Kidney capillary endothelial cell (primary cell): ENCODE data around the gene FBN2.
"Not testable (repeated sequence)": the region's sequence is repeated elsewhere in the genome, so short reads cannot be mapped to it uniquely, and the experiment has no call there.

ENCODE experiments used
- DNase-seq: peaks from one replicate; pipeline ENCODE4 v3.0.0-alpha.2; 2018; ENCODE audit warnings: low spot score

FBN2 gene

DNA sequence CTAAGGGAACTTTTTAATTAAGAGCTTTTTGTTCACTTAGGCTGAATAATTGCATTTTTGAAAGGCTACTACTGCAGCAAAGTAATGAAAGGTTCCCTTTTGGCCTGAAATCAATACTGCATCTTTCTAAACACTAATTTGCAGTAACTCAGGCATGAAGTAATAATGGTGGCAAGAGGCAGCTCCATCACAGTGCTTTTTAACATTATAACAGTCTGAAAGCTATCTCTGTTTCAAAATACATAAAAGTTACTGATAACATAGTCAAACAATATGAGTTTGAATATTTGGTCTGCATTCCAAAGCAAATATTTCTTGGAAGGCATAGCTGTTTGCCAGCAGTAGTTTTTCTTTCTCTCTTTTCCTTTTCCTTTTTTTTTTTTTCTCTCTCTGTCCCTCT lies 113.4 kb downstream of the FBN2 start:
- no peak for DNase-seq

DNA sequence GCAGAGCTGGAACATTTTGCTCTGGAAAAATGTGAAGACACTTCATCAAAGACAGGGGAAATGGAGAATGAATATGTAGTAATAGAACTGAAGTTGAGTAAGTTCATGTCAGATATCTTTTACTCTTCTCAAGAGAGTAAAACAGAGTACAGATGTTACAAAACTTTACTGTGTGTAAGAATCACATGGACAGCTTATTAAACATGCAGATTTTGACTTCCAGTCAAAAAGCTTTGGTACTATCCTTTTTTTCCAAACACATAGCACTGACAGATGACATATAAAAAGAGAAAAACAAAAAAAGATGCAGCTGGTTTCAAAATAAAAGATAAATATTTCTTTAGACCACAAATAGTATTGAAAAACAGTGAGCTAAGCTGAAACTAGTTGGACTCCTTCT lies 115.4 kb downstream of the FBN2 start:
- no peak for DNase-seq

DNA sequence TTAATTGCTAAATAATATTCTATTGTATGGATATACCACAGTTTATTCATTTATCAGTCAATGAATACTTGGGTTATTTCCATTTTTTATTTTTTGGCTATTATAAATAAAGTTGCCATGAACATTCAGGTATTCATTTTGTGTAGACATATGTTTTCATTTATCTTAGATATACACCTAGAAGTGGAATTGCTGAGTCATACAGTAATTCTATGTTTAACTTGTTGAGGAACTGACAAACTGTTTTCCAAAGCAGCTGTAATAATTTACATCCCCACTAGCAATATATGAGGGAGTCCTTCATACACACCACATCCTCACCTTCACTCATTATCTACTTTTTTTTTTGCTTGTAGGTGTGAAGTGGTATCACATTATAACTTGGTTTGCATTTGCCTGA lies 123.6 kb downstream of the FBN2 start:
- DNase-seq, result no peak

- DNase-seq, result no peak
These were observed 124.7 kb downstream of the FBN2 start for GRCh38 chr5:128413356-128413755.

- DNase-seq, result no peak
These were observed 125.7 kb downstream of the FBN2 start for GRCh38 chr5:128412145-128412930.

DNA sequence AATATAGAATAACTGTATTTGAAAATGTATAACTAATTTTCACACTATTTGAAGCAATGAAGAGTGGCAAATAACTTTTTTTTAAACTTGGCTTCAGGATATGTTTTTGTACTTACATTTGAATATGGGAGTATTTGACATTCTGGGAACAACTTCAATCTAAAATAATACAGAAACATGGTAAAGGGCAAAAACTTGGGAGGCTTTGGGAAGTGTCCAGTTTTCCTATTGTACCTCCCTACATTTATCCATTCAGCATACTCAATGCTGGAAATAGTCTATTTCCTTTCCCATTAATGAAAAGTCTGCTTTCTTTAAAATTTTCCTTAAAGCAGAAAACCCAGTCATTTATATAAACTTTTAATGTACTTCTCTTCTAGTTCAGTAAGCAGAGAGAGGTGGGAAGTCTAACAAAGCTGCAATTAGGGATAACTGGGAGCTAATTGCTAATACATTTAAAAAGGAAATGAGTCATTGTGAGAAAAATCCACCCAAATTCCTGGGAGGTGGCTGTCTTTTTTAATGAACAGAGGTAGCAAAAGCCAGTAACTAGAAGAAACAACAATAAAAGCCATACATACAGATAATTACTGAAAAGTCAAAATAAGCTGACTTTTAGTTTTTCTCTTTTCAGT lies 128.8 kb downstream of the FBN2 start:
- no peak for DNase-seq

DNA sequence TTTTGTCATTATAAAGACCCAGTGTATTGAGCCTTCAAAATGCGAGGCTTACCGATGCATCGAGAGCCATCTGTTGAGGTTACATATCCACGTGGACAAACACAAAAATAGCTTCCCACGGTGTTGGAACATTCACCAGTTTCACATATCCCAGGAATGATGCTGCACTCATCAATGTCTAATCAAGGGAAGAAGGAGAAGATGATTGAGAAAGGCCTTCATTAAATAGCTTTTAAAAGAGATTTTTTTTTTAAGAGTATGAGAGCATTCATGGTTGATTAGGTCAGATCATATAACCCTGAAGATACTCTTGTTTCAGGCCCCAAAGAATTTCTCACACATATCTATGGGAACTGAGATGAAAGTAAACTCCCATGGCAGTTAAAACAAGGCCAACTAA lies 129.4 kb downstream of the FBN2 start:
- no peak for DNase-seq

GRCh38 chr5:128407944-128408343 lies 130.1 kb downstream of the FBN2 start:
- no peak for DNase-seq

- DNase-seq, result no peak
These were observed 131.2 kb downstream of the FBN2 start for GRCh38 chr5:128406803-128407202.

DNA sequence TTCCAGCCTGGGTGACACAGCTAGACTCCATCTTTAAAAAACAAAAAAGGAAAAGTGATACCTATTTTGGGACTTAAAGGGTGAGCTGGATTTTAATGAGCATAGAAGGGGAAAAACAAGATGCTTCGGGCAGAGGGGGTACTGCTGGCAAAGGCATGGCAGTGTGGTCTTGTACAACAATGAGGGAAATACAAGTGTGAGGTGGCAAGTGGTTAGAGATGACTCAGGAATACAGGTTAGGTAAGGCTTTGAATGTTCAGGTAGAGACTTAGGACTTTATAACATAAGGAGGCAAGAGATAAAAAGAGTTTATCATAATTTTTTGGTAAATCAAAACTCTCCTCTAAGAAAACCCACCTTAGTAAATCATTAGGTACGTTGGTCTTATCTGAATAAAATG lies 132.9 kb downstream of the FBN2 start:
- DNase-seq, result no peak

- DNase-seq, result no peak
These were observed 134.7 kb downstream of the FBN2 start for GRCh38 chr5:128403333-128403732.

DNA sequence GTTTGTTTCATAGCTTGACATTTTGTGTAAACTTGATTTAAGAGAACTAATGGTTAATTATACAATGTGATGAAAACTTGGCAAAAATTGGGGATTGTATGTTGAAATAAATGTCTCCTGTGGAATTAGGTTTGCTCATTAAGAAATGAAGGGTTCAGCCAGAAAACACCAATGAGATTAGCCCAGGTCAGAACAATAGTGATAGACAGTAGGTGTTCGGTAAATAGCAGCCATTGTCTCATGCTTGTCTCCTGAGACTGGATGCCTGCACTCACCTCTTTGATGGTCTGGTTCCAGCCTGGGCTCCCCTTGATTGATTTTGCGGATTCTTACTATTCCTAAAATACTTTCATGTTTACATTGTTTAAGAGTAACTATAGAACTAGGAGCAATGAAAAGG lies 135.5 kb downstream of the FBN2 start:
- no peak for DNase-seq

DNA sequence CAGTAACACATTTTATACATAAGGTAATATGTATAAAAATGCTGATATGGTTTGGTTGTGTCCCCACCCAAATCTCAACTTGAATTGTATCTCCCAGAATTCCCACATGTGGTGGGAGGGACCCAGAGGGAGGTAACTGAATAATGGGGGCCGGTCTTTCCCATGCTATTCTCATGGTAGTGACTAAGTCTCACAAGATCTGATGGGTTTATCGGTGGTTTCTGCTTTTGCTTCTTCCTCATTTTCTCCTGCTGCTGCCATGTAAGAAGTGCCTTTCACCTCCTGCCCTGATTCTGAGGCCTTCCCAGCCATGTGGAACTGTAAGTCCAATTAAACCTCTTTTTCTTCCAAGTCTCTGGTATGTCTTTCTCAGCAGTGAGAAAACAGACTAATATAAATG lies 137.3 kb downstream of the FBN2 start:
- DNase-seq, result not testable (repeated sequence)

DNA sequence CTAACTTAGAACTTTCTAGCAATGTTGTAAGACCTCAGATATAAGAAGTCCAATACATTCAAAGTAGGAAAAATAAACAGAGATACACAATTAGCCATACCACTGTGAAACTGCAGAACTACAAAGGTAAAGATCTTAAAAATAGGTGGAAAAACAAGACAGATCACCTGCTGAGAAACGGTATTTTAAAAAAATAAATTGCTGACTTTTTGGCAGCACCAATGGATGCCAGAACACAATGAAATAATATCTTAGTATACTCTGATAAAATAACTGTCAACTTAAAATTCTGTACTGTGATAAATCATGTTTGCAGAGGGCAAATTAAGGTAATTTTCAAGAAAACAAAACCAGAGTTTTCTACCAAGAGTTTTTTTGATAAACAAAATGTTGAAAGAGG lies 138.9 kb downstream of the FBN2 start:
- no peak for DNase-seq

- no peak for DNase-seq
These were observed 140.2 kb downstream of the FBN2 start for GRCh38 chr5:128397876-128398275.

DNA sequence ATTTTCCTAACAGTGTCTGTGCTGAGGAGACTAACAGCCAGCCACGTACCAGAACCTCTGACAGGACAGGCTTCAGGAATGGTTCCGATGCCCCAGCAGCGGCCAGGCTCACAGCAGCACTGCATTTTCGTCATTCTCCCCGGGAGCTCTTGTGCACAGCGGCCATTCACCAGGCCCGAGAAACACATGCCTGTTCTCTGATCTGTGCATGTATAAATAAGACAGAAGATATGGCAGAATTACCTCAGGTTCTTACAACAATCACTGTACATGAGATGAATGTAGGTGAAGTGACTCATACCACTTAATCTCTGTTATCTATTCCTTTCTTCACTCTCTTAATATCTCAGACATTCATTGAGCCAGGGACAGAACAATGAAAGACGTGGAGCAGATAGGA lies 143.0 kb downstream of the FBN2 start:
- no peak for DNase-seq

DNA sequence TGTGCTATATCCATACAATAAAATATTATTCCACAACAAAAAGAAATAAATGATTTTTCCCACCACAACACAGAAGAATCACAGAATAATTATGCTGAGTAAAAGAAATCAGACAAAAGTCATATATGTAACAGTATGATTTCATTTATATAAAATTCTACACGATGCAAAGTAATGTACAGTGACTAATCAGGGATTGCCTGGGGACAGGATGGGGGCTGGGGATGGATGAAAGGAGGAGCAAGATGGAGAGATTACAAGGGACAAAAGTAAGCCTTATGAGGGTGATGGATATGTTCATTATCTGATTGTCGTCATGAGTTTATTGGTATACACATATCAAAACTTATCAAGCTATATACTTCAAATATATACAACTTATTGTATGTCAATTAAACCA lies 154.0 kb downstream of the FBN2 start:
- no peak for DNase-seq

GRCh38 chr5:128380337-128380736 lies 157.7 kb downstream of the FBN2 start:
- DNase-seq, result no peak

GRCh38 chr5:128378632-128379031 lies 159.4 kb downstream of the FBN2 start:
- no peak for DNase-seq

DNA sequence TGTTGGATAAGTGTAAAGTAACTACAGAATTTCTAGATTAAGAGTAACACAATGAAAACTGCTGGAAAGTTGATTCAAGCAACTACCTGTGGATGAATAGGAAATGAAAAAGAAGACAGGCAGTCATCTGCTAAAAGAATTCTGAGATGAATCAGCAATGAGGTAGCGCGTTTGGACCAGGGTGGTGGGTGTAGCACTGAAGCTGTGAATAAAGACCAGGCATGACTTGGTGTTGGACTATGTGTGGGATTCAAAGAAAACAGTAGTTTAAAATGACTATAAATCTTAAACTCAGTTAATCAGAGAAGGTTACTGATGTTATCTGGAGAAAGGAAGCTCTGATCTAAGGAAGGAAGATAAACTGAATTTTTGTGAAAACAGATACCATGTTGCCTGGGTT lies 159.8 kb downstream of the FBN2 start:
- DNase-seq, result no peak

DNA sequence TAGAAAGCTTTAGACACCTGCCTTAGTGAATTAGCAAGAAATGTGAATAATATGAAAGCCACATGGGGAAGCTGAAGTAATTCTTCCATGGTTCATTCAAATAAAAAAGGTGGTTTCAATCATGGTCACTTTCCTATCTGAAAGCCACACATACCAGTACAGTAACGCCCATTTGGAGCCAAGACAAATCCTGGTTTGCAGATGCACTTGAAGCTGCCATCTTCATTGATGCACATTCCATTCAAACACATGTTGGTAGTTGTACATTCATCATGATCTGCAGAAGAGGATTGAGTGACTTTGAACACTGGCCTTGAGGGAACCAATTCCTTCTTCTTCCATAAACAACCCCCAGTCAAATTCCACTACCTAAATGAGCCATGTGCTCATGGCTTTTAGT lies 161.5 kb downstream of the FBN2 start:
- DNase-seq, result no peak

DNA sequence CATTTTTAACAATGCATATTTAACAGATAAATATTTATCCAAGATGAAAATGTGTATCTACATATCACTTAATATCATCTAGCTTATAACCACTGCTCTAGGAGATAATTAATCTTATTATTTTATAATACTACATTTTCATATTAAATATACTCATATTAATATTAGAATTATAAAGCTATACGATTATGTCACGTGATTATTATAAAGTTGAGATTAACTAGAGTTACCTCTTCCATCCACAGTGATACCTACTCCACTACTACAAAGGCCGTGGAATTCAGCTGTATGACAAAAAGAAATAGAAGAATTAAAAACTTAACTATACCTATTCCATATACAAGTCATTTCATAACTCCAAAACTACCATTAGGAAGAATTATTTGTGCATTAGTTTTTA lies 171.9 kb downstream of the FBN2 start:
- DNase-seq, result no peak

- DNase-seq, result no peak
These were observed 175.7 kb downstream of the FBN2 start for GRCh38 chr5:128362370-128362769.

DNA sequence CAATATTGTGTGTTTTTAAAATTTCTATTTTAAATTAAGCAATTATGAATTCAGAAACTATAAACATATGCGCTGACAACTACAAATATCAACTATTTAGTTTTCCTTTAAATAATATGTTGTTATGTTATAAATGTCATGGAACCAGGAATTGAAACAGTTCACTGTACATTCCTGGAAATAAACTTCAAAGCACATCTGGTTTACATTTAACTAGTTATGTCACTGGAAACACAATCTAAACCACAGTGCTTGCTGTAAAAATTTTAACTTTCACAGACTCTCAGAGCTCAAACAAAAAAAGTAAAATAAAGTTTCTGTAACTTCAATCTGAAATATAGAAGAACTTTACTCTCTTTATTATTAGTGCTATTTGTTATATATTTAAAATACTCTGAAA lies 179.2 kb downstream of the FBN2 start:
- DNase-seq, result no peak
